Activated CD4-positive, alpha-beta T cell treated with anti-CD3 and anti-CD28 coated beads, Interleukin-2, amount 50 U/mL, for 4 hours (primary cell): ENCODE results near the gene FOXN4.

ENCODE experiments used
- DNase-seq, 2 experiments: peaks; one replicate each; pipeline ENCODE4 v3.0.0-alpha.2; 2020

Gene FOXN4

DNA sequence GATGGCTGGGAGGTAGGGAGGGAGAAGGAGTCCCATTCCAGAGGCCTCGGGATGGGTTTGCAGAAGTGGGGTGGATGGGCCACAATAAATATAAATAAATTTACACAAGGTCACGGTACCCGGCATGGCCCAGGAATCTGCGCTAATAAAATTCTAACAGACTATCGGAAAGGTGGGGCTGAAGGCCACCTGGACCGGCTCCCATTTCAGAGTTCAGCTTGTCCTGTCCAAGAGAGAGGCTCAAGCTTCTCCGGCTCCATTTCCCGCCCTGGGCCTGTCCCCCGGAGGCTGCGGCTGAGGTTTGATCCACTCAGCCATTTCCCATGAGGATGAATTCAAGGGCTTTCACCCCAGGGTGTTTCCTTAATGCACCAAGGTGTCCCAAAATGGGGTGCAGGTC, 30.2 kb downstream of the FOXN4 start:
- no peak for DNase-seq

DNA sequence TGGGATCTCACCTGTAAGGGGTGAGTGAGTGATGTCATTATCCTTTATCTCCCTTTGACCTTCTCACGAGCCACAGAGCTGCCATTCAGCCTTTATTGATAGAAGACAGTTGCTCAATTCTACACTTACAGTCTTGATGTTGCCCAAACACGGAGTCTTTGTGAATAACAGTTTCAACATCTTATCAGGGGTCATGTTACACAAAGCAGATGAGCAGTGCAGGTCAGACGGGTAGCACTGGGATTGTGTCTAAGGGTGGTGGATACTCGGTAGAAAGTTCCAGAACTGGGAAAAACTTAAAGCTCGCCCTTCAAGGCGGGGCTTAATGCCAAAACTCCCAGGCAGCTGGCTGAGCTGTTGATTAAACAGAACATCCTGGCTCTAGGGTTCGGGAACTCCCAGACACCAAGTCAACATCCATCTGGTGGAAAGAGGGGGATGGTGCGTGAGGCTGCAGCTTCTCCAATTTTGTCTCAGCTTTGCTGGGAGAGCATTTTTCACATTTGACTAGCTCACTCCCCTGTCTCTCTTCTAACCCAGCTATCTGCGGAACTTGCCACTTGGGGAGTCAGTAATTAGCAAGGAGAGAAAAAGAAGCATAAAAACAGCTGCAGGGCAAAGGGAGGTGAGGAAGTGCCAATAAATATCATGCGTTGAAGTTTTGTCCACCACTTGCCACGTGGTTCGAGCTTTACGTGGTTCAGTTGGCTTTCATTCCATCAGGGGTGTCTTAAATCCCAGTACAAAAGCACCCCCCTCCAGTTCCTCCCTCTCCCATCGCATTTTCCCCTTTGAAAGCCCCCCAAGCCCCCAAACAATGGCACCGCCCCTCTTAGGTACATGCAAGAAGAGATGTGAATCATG, 31.0 kb downstream of the FOXN4 start:
- no peak for DNase-seq

DNA sequence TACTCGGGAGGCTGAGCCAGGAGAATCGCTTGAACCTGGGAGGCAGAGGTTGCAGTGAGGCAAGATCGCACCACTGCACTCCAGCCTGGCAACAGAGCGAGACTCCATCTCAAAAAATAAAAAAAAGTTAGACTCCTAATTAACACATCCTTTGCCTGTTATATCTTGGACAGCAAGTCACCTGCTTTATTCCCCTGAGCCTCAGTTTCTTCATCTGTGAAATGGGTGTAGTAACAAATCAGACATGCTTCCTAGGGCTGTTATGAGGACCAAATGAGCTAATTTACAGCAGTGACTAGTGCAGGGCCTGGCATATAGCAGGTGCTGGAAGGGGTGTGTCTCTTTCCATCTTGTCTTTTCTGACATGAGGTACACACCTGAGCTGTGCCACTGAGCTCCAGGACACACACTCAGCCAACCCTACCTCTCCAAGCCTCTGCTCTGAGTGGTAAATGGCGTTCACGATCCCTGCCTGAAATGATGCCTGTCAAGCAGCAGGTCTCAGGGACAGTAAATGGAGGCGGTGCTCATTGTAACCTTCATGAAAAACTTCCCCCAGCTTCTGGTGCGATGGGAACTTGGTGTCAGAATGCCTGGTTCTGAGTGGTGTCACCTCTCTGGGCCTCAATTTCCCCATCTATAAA, 31.7 kb downstream of the FOXN4 start:
- DNase-seq, result no peak

DNA sequence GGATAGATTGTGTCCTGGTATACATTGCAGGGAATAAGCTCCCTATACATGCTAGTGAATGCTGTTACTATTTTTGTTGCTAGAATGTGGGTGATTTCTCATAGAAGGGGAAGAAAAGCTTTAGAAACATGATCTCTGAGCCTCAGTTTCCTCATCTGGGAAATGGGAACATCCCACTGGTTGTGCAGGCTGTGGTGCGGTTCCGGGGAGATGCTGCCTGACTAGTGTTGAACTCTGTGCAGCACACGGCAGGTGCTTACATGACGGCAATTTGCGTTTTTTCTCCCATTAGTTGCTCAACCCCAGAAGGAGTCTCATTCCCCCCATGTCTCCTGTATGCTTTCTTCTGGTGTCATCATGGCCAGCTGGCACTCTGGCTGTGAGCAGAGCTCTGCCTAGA, 32.9 kb downstream of the FOXN4 start:
- DNase-seq, result no peak

DNA sequence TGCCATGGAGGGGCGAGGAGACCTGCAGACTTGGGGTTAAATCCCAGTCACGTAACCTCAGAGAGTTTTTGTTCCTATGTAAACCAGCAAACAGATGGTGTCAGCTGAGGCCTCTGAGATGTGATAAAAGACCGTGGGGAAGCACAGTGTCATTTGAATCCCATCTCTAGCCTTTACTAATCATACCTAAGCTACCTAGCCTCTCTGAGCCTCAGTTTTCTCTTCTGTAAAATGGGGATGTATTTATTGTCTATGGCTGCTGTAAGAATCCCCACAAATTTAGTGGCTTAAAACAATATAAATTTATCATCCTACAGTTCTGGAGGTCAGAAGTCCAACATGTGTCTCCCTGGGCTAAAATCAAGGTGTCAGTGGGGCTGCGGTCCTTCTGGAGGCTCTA, 33.9 kb downstream of the FOXN4 start:
- DNase-seq, result no peak

DNA sequence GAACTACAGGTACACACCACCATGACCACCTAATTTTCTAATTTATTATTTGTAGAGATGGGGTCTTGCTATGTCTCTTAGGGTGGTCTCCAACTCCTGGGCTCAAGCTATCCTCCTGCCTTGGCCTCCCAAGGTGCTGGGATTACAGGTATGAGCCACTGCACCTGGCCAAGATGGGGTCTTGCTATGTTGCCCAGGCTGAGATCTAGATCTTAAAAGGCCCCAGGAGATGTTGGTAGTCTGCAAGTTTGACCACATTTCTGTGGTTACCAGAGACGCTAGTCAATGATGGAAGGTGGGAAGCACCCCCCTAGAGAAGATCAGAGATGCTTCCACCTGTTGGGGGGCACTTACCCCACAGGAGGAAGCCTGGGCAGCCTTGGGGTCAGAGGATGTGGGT, 34.7 kb downstream of the FOXN4 start:
- DNase-seq, result no peak

DNA sequence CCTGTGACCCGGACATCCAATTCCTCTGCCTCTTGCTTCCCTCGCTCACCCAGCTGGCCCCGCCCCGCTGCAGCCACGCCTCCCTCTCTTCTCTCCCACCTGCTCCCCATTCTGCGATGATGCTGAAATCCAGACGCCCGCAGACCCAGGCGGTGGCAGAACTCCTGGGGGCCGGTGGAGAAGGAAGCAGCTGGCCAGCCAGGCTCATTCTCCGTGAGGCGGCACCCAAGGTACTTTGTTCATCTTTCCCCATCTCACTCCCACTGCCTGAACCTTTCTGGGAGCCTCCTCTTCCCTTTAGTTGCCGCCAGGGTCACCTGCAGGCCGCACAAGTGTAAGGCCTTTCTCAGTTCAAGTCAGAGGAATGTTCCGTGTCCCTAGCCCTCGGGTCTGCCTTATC, 35.7 kb downstream of the FOXN4 start:
- no peak for DNase-seq

DNA sequence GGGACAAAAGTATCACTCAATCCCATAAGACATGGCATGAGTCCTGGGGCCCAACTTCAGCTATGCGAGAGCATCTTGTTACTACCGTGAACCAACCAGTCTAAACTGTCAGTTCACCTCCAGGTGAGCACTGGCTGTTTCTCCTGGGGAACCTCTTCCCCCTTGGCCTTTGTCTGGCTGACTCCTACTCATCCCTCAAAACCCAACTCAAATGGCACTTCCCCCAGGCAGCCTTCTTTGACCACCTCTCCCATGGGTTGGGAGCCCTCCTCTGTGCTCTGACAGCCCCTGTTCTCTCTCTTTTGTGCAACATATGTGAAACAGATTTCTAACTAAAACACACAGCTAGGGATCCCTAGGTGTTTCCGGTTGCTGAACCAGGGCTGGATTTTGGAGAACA, 37.7 kb downstream of the FOXN4 start:
- DNase-seq, result no peak

DNA sequence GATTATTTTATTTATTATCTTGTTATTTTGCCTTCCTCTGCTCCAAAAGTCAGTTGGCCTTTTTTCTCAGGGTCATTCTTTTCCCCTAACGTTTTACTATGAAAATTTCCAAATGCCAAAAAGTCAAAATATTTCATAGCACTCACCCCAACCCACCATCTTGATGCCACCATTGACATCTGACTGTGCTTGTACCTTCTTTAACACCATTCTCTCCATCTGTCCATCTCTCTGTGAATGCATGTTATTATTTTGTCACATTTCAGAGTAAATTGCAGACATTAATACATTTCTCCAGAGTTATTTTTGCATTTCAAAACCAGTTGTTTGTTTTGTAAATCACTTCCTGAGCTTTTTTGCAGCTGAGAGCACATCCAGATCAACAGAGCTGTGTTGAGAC, 38.6 kb downstream of the FOXN4 start:
- DNase-seq, result no peak

DNA sequence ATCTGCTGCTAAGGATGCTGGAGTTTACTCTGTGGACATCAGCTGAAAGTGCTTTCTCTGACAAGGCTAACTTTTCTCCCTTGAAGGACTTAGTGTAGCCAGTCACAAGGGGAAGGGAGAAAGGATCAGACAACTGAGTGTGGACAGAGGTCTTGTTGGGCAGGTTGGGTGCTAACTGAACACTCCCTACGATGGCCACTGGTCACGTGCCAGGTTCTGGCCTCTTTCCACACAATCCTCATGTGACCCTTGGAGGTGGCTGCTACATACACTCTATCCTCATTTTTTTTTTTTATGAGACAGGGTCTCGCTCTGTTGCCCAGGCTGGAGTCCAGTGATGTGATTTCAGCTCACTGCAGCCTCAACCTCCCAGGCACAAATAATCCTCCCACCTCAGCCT, 39.7 kb downstream of the FOXN4 start:
- DNase-seq, result no peak

DNA sequence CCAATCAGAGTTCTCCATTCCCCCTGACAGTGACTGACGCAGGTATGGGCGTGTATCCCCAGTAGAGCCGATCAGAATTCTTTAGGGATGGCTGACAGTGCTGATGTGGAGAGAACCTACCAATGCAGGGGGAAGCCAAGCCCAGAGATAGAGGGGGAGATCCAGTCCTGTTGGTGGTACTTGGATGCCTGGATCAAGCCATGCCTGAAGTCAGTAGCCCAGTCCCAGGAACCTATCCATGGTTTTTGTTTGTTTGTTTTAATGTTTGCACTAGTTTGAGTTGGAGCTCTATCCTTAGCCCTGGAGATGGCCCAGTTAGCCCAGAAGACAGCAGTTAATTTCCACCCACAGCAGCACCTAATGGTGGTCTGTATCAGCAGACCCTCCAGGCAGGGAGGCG, 40.2 kb downstream of the FOXN4 start:
- DNase-seq, result no peak

DNA sequence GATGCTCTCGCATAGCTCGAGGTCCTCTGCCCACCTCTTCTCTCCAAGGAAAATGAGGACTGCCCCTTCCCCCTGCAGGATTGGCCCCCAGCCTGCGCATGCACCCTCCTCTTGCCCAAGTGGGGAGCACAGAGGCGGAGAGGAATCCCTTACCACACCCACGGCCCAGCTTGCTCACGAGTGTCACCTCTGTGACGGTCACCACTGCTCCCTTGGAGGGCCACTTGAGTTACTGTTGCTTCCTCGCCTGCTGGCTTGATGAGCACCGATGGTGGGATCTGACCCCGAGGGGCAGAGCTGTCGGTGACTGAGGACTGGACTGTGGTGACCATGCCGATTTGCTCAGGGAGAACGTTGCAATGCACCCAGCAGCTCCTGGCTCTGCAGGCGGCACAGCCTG, 41.7 kb downstream of the FOXN4 start:
- no peak for DNase-seq

DNA sequence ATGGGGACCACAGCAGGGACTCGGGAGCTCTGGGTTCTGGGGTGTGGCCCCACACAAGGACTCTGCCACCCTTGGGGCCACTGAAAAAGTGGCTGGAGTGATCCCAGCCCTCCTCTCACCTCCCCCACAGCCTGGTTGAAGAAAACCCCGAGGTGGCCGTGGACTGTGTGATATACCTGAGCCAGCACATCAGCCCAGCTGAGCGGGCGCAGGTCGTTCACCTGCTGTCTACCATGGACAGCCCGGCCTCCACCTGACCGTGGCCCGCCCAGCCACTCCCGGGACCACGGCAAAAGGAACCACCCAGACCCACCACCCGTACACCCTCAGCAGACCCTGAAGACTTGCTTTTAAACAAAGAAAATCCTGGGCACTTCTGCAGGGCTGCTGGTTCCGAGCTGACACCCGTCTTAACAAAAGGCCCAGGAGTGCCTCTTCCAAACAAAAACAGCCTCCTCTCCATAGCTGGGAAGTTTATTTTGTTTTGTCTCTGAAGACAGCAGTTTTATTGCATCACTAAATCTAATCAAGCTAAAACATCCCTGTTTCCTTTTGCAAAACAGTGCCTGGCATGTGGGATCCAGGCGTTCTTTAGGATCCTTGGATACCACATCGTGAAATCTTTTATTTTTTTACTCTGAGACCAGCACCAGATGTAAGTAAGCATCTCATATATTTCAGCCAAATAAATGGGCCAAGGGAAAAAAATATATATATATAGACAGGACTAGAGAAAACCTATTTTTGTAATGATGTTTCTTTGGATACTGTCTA, 42.8 kb downstream of the FOXN4 start:
- DNase-seq, result no peak

DNA sequence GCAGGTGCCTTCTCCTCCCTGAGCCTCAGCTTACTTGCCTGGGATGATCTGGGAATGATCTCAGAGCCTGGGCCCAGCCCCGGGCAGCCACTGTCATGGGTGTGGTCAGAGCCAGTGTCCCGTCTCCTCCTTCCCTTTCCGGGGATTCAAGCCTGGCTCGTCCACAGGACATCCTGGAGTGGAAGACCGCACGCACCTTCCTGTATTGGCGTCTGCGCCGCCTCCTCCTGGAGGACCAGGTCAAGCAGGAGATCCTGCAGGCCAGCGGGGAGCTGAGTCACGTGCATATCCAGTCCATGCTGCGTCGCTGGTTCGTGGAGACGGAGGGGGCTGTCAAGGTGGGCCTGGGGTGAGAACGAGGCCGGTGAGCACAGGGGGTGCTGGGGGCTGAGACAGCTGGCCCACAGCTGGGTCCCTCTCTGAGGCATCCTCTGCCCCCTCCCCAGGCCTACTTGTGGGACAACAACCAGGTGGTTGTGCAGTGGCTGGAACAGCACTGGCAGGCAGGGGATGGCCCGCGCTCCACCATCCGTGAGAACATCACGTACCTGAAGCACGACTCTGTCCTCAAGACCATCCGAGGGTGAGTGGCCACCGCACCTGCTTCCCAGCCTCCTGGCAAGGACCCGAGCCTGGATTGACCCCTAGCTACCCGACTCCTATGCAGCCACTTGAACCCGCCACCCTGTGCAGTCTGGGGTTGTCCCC, 44.0 kb downstream of the FOXN4 start:
- DNase-seq, result no peak

DNA sequence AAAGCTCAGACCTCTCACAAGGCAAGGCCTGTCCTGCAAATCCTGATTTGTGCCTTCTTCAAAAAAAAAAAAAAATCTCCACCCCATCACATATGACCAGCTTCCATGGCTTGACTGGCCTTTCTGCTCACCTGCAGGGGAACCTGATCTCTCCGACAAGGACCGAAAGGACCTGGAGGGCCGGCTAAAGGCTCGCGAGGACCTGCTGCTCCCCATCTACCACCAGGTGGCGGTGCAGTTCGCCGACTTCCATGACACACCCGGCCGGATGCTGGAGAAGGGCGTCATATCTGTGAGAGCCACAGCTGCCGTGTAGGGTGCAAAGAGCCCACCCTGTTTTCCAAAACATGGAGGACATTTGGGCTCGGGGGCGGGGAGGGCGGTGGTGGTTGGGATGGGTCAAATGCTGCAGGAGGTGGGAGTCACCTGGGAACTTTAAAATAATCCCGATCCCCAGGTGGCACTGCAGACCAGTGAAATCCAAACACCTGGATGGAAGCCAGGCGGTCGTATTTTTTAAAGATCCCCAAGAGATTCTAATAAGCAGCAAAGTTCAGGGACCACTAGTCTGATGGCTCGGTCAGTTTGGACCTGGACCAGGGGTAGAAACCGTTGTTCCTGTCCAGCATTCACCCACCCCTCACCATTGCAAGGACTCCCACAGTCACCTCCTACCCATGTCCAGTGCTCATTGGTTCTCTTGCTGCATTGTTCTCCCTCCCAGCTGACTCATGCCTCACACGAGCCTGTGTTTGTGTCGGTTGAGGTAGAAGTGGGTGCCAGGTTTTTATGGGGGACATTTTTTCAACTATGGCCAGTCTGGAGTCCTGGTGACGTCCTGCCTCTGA, 44.8 kb downstream of the FOXN4 start:
- DNase-seq, result peak; percentile 8 to 19

DNA sequence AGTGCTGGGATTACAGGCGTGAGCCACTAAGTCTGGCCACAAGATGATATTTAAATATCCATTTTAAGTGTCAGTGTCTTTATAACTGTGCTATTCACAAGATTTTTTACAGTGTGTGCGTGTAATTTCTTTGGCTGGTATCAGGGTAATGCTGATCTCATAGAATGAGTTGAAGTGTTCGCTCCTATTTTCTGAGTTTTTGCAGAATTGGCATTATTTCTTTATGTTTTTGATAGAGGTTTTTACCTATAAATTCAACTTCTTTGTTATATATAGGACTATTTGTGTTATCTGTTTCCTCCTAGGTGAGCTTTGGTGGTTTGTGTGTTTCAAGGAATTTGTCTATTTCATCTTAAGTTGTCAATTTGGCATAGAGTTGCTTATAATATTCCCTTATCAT, 45.6 kb downstream of the FOXN4 start:
- no peak for DNase-seq

DNA sequence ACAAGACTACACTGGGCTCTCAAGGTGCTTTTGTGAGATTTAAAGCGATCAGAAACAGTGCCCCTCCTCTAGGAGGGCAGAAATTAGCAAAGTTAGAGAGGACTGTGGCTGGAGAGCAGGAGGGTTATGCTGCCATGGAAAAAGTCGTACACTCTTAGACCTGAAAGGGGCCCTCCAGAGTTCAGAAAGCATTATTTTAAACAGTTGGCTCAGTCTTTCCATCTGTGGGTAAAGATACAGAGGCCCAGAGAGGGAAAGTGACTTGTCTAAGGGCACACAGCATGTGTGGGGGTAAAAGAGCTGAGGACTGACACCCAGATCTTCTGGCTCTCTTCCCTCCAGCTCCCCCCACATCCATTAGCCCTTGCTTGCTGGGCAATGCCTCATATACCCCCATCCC, 47.1 kb downstream of the FOXN4 start:
- no peak for DNase-seq

DNA sequence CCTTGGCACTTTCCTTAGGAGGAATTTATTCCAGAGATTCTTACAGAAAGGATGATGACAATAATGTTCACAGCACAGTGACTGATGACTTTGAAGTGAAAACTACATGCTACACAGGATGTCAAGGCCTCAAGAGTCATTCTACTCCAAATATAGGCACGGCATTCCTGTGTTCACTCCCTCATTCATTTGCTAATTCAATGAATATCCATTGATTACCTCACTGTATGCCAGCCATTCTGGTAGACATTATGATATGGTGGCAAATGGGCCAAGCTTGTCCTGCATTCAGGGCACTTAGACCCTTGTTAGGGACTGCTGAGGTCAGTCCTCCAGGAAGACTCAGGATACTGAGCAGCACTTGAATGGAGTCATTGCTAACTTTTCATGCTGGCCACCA, 48.0 kb downstream of the FOXN4 start:
- no peak for DNase-seq

DNA sequence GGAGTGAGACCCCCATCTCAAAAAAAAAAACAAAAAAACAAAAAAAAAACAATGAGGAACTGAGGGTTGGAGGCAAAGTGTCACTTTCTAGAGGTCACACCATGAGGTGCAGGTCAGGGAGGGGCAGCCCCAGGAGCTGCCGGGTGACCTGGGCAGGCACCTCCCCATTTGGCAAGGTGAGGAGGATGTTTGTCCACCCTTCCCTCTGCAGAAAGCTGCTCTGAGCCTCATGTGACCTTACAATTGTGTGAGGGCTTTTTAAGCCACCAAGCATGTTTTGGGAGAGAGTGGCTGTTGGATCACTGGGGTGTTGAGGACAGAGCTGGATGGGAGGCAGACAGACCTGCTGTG, 49.6 kb downstream of the FOXN4 start:
- no peak for DNase-seq

DNA sequence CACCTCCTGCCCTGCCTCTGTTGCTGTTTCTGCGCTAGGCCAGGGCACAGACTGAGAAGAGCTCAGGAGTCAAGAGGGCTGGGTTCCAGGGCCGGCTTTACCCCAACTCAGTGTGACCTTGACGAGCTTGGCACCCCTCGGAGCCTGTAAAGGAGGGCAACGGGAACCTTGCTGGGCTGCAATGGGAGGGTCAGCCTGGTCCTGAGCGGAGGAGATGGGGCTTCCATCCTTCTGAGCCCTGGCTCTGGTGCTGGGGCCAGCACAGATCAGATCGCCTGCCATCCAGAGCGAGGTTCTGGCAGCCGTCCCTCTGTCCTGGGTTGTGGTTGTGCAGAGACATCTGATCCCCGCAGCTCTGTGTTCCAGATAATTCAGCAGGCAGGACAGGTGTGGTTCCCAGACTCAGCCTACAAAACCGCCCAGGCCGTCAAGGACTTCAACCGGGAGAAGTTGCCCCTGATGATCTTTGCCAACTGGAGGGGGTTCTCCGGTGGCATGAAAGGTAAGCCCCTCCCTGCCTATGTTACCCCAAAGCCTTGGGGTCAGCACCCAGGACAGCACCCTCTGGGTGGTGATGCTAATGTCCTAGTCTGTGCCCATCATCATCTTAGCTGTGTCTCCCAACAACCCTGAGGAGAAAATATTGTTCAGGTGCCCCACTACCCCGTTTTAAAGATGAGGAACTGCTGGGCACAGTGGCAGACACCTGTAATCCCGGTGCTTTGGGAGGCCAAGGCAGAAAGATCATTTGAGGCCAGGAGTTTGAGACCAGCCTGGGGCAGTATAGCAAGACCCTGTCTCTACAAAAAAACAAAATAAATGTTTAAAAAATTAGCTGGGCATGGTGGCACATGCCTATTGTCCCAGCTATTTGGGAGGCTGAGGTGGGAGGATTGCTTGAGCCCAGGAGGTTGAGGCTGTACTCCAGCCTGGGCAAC, 50.2 kb downstream of the FOXN4 start:
- no peak for DNase-seq

DNA sequence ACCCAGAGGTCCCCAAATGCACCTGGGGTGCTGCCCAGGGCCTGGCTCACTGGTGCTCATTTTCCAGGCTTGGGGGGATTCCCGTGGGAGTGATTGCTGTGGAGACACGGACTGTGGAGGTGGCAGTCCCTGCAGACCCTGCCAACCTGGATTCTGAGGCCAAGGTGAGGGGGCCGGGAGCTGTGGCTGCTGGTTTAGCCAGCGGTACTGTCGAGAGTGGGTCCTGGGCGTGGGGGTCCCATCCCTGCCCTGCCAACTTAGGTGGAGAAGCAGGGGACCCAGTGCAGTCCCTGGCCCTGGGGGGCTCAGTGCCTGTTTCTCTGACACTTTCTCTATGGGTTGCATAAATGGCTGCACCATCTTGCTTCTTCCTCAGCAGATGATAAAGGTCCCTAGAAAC, 50.9 kb downstream of the FOXN4 start:
- DNase-seq, result no peak
